IMR-90 (cell line): ENCODE measurements around the gene PDIA3. TPM values are rescaled to one million over a fixed set of nuclear protein-coding genes. Genes with fewer than 3 reads are reported as not detected.
"Not testable (repeated sequence)": the region's sequence is repeated elsewhere in the genome, so short reads cannot be mapped to it uniquely, and the experiment has no call there.

ENCODE experiments used
- ATAC-seq: fragments of 200-7000 bp; cut with Tn5 transposase; 2 replicates; pipeline ENCODE4 v1.9.1; 2020; ENCODE audit warnings: low read depth, mild to moderate bottlenecking, moderate library complexity
- Bru-seq: library from RNA; stranded (reverse); fragments of 400-500 nt; gene quantifications from one replicate; lab custom pipeline; 2021; lab: Mats Ljungman, UMichigan
- BruChase-seq, 2 experiments: library from RNA; stranded (reverse); fragments of 400-500 nt; gene quantifications; one replicate each; lab custom pipeline; 2021; lab: Mats Ljungman, UMichigan
- BruUV-seq: library from RNA; stranded (reverse); fragments of 400-500 nt; replicated peaks from 2 replicates; lab custom pipeline; 2021; lab: Mats Ljungman, UMichigan
- CTCF ChIA-PET: fragments of 300-600 bp; formaldehyde crosslinking; extraction: SDS; loops from one replicate; lab custom pipeline; 2021; ENCODE audit warnings: antibody characterized with exemption; lab: Yijun Ruan, JAX
- POLR2A ChIA-PET: fragments of 300-600 bp; sonication (Branson Sonifier 250); formaldehyde crosslinking; loops from one replicate; lab custom pipeline; 2022; ENCODE audit warnings: antibody characterized with exemption; ENCODE audit not compliant: unreplicated experiment; lab: Charles Lee
- DNase-seq: peaks from one replicate; pipeline ENCODE4 v3.0.0; 2013
- H2AFZ ChIP-seq: replicated peaks from 2 replicates; pipeline ENCODE3; 2013; ENCODE audit warnings: low read length, mild to moderate bottlenecking; ENCODE audit not compliant: poor library complexity
- H2AK5ac ChIP-seq: 2 replicates; pipeline ENCODE4 v1.6.1; 2013; ENCODE audit warnings: low read depth, low read length, inconsistent platforms
- H2AK9ac ChIP-seq: replicated peaks from 2 replicates; pipeline ENCODE3; 2013; ENCODE audit warnings: mild to moderate bottlenecking, low read depth, low read length, moderate library complexity; ENCODE audit not compliant: poor library complexity
- H2BK120ac ChIP-seq: 2 replicates; pipeline ENCODE4 v1.6.1; 2013; ENCODE audit warnings: low read depth, low read length, inconsistent platforms
- H2BK15ac ChIP-seq: 3 replicates; pipeline ENCODE4 v1.6.1; 2013; ENCODE audit warnings: low read depth, low read length, inconsistent platforms
- H2BK20ac ChIP-seq: 2 replicates; pipeline ENCODE4 v1.6.1; 2013; ENCODE audit warnings: low read depth, mild to moderate bottlenecking, inconsistent platforms, low read length, moderate library complexity
- H2BK5ac ChIP-seq: 2 replicates; pipeline ENCODE4 v1.6.1; 2013; ENCODE audit warnings: mild to moderate bottlenecking, low read depth, low read length, inconsistent platforms; ENCODE audit not compliant: poor library complexity, severe bottlenecking
- H3K14ac ChIP-seq: replicated peaks from 2 replicates; pipeline ENCODE4 v1.6.1; 2013; ENCODE audit warnings: low read depth, low read length, inconsistent platforms
- H3K18ac ChIP-seq: 2 replicates; pipeline ENCODE4 v1.6.1; 2013; ENCODE audit warnings: low read depth, low read length, control low read depth
- H3K23ac ChIP-seq: 2 replicates; pipeline ENCODE4 v1.6.1; 2013; ENCODE audit warnings: low read depth, low read length, inconsistent platforms
- H3K27ac ChIP-seq: 2 replicates; pipeline ENCODE4 v1.5.1; 2013; ENCODE audit warnings: mild to moderate bottlenecking, control low read depth, low read length; ENCODE audit not compliant: insufficient read depth
- H3K27me3 ChIP-seq: 2 replicates; pipeline ENCODE4 v1.6.1; 2013; ENCODE audit warnings: low read length; ENCODE audit not compliant: control insufficient read depth, insufficient read depth
- H3K36me3 ChIP-seq: 2 replicates; pipeline ENCODE4 v1.6.1; 2013; ENCODE audit warnings: low read length, mixed read lengths; ENCODE audit not compliant: control insufficient read depth, insufficient read depth
- H3K4ac ChIP-seq: 2 replicates; pipeline ENCODE4 v1.6.1; 2013; ENCODE audit warnings: low read depth, low read length, inconsistent platforms
- H3K4me1 ChIP-seq: 2 replicates; pipeline ENCODE4 v1.6.1; 2013; ENCODE audit warnings: low read length, mixed read lengths; ENCODE audit not compliant: control insufficient read depth, insufficient read depth
- H3K4me2 ChIP-seq: 2 replicates; pipeline ENCODE4 v1.6.1; 2013; ENCODE audit warnings: low read depth, mild to moderate bottlenecking, control low read depth, low read length, moderate library complexity
- H3K4me3 ChIP-seq: 2 replicates; pipeline ENCODE4 v1.5.1; 2013; ENCODE audit warnings: low read depth, mild to moderate bottlenecking, control low read depth, low read length, moderate library complexity; ENCODE audit not compliant: insufficient read depth
- H3K56ac ChIP-seq: 2 replicates; pipeline ENCODE4 v1.6.1; 2013; ENCODE audit warnings: low read length, inconsistent platforms; ENCODE audit not compliant: insufficient read depth; ENCODE audit errors: extremely low read depth
- H3K79me1 ChIP-seq, 2 experiments: 2 replicates each; pipeline ENCODE4 v1.6.1; 2013; ENCODE audit warnings: low read length in 2 of 2, inconsistent platforms in 1 of 2, low read depth in 1 of 2
- H3K9ac ChIP-seq: 2 replicates; pipeline ENCODE4 v1.6.1; 2013; ENCODE audit warnings: low read depth, low read length, control low read depth
- H3K9me1 ChIP-seq: 2 replicates; pipeline ENCODE4 v1.6.1; 2013; ENCODE audit warnings: low read length, inconsistent platforms; ENCODE audit not compliant: insufficient read depth
- H3K9me3 ChIP-seq: 2 replicates; pipeline ENCODE4 v1.6.1; 2013; ENCODE audit warnings: low read length; ENCODE audit not compliant: control insufficient read depth, insufficient read depth
- H4K20me1 ChIP-seq: 2 replicates; pipeline ENCODE4 v1.6.1; 2013; ENCODE audit warnings: low read length, inconsistent platforms; ENCODE audit not compliant: insufficient read depth
- H4K5ac ChIP-seq: 2 replicates; pipeline ENCODE4 v1.6.1; 2013; ENCODE audit warnings: mild to moderate bottlenecking, low read depth, low read length, control low read depth
- H4K8ac ChIP-seq, 2 experiments: 2 replicates each; pipeline ENCODE4 v1.6.1; 2013; ENCODE audit warnings: low read depth in 2 of 2, low read length in 2 of 2, control low read depth in 1 of 2, inconsistent platforms in 1 of 2
- H4K91ac ChIP-seq: 2 replicates; pipeline ENCODE4 v1.6.1; 2013; ENCODE audit warnings: low read depth, low read length, inconsistent platforms; ENCODE audit not compliant: insufficient read depth
- FOS ChIP-seq: fragments of 150-350 bp; IDR thresholded peaks from 2 replicates; pipeline ENCODE4 v1.6.1; 2016; ENCODE audit warnings: low read depth, low read length
- MAZ ChIP-seq: IDR thresholded peaks from 2 replicates; pipeline ENCODE4 v1.6.1; 2012; ENCODE audit warnings: low read depth, mild to moderate bottlenecking, low read length, improper control_type of control experiment, moderate library complexity, borderline replicate concordance
- MXI1 ChIP-seq: IDR thresholded peaks from 2 replicates; pipeline ENCODE4 v1.6.1; 2012; ENCODE audit warnings: low read depth, mild to moderate bottlenecking, low read length, moderate library complexity, borderline replicate concordance
- POLR2A ChIP-seq: IDR thresholded peaks from 2 replicates; pipeline ENCODE4 v1.6.1; 2012; ENCODE audit warnings: mild to moderate bottlenecking, low read depth, low read length
- RAD21 ChIP-seq: IDR thresholded peaks from 2 replicates; pipeline ENCODE4 v1.6.1; 2012; ENCODE audit warnings: low read length, improper control_type of control experiment
- WGBS, 2 experiments: methylation state at CpG; one replicate each; pipeline versions ENCODE4 v1.1.5 to v1.1.7; 2013; ENCODE audit warnings: missing lambda C conversion rate in 2 of 2; ENCODE audit not compliant: insufficient read length in 1 of 2; ENCODE audit errors: extremely low coverage in 2 of 2; 5-methylcytosine and 5-hydroxymethylcytosine counted together
- dilution Hi-C: fragments of 300-500 bp; cut with HindIII; formaldehyde crosslinking; loops from one replicate; pipeline ENCODE4 v1.14.3; 2018; ENCODE audit warnings: low sequenced_read_pairs; ENCODE audit not compliant: unreplicated experiment
- in situ Hi-C: fragments of 300-500 bp; cut with MboI; formaldehyde crosslinking; loops from 3 replicates; pipeline ENCODE4 v1.14.3; 2019; ENCODE audit warnings: low sequenced_read_pairs, inconsistent platforms, mixed read lengths
- intact Hi-C: fragments of 100-400 bp; cut with micrococcal nuclease; formaldehyde crosslinking; loops from 2 replicates; pipeline ENCODE4 v1.10.0; 2022
- long read RNA-seq: library from polyadenylated mRNA; unstranded; transcript quantifications from one replicate; pipeline ENCODE4 v2.0.0, GENCODE V29; 2021; ENCODE audit not compliant: unreplicated experiment
- polyA plus RNA-seq, 3 experiments: library from polyadenylated mRNA; depleted of rRNA; stranded (reverse); fragments of >200 nt; gene quantifications; 2 replicates each; pipeline ENCODE4 v1.2.3, GENCODE V29; 2012; ENCODE audit warnings: low replicate concordance in 1 of 3
- total RNA-seq: library from RNA; depleted of rRNA; stranded (reverse); fragments of >200 nt; gene quantifications from 2 replicates; pipeline ENCODE4 v1.2.3, GENCODE V29; 2012; rRNA removed

The PDIA3 gene
- total RNA-seq (103 and 155 TPM in 2 replicates), polyA plus RNA-seq (2012; rRNA removed) (396 and 980 TPM in 2 replicates), Bru-seq, nascent RNA (percentile 95 among the genes with signal in this experiment), BruChase-seq, experiment 1, labeled RNA remaining after a 6-hour chase (percentile 95 among the genes with signal in this experiment), BruChase-seq, experiment 2, labeled RNA remaining after a 2-hour chase (percentile 90 among the genes with signal in this experiment)
- polyA plus RNA-seq (2012; cell fraction: cytosol; rRNA removed), result 100 and 114 TPM in 2 replicates
- 42.3 and 121 TPM in 2 replicates for polyA plus RNA-seq (2012; cell fraction: nucleus; rRNA removed; ENCODE audit: low replicate concordance)
- long read RNA-seq, transcript PDIA3-201 (13 exons, 3,727 nt), result major isoform, 829 of 895 reads
- long read RNA-seq, partial matches to known transcripts, result 33 of 895 reads
- long read RNA-seq, other reads (novel, unspliced or antisense), result 32 of 895 reads

- Histone ChIP-seq H3K14ac (peak within 1 kb of the TSS; percentile 93), H4K91ac (peak within 1 kb of the TSS; percentile 56), H3K4ac (peak within 1 kb of the TSS; percentile 91), H3K4me3 (peak within 1 kb of the TSS; percentile 96), H2AK9ac (peak within 1 kb of the TSS; percentile 95), H3K4me2 (peak within 1 kb of the TSS; percentile 97), H3K56ac (peak within 1 kb of the TSS; percentile 72), H2BK120ac (peak within 1 kb of the TSS; percentile 32), H2AK5ac (peak within 1 kb of the TSS; percentile 67), H3K18ac (peak within 1 kb of the TSS; percentile 21; the same call in 1 of the 2 replicates), H4K8ac (peak within 1 kb of the TSS; percentile 72 to 90; a peak in 3 of 4 replicates), H3K27ac (peak within 1 kb of the TSS; percentile 98), H3K23ac (peak within 1 kb of the TSS; percentile 91), H2BK5ac (peak within 1 kb of the TSS; percentile 97), H3K79me1 (peaks cover 0 to 28% of the 10 kb centered on the region in 2 experiments; a peak in 2 of 4 replicates), H4K20me1 (peaks cover 44% of the 10 kb centered on the region), H2AFZ (peak within 1 kb of the TSS; percentile 90), H4K5ac (peak within 1 kb of the TSS; percentile 87), H3K9ac (peak within 1 kb of the TSS; percentile 96)
- H2BK20ac ChIP-seq, H3K27me3 ChIP-seq, intact Hi-C loops, H3K9me3 ChIP-seq, H3K36me3 ChIP-seq, H3K4me1 ChIP-seq, in situ Hi-C loops, H2BK15ac ChIP-seq, dilution Hi-C loops, H3K9me1 ChIP-seq, BruUV-seq: not testable (repeated sequence)
- ATAC-seq (peak; percentile 98), DNase-seq (peak; percentile 87)
- ChIA-PET POLR2A (interaction anchor here (1.0 kb wide), 1 partner anchor 48 kb away, joined by 3 read pairs; no protein-coding TSS in a partner anchor), CTCF (interaction anchor here (1.4 kb wide), 1 partner anchor 13 kb away, joined by 5 read pairs; no protein-coding TSS in a partner anchor)
- 0% methylated on average over 52 of the region's 84 CpGs; no CpG with 5 or more reads in 1 of the 2 experiments for WGBS, 2 experiments
- TF ChIP-seq POLR2A (peak; percentile 92), FOS (0 out of 2 replicates have a peak, but pooled peaks have one; percentile 15), MXI1 (peak; percentile 40; the same call in 1 of the 2 replicates), MAZ (peak; percentile 85; the same call in 1 of the 2 replicates), RAD21 (0 out of 2 replicates have a peak, but pooled peaks have one; percentile 3)
Observed at GRCh38 chr15:43746245-43746902, at the start of gene PDIA3. Gene PDIA3, plus strand, starts transcription at chr15:43746438. Its CDS starts 102 bp downstream, at chr15:43746540.
